Measurements from ENCODE around the gene SPG7.

GRCh38 chr16:89596957-89597649 is 88.9 kb downstream of the SPG7 start:
- TF ChIP-seq RORB (CRISPR knock-in tag; IDR thresholded peaks at IDR 0.05) (no peak), CTCF (IDR thresholded peaks at IDR 0.05) (no peak), MAX (CRISPR knock-in tag; IDR thresholded peaks at IDR 0.05) (no peak), PRRX2 (CRISPR knock-in tag; IDR thresholded peaks at IDR 0.05) (no peak), USF2 (CRISPR knock-in tag; IDR thresholded peaks at IDR 0.05) (no peak), ATF3 (CRISPR knock-in tag; conservative IDR thresholded peaks at IDR 0.05) (no peak), ZNF121 (CRISPR knock-in tag; IDR thresholded peaks at IDR 0.05) (no peak), NR3C1 (CRISPR knock-in tag; conservative IDR thresholded peaks at IDR 0.05; ENCODE audit: low read depth) (no peak), GABPB1 (CRISPR knock-in tag; IDR thresholded peaks at IDR 0.05) (no peak), ETV6 (CRISPR knock-in tag; IDR thresholded peaks at IDR 0.05) (no peak), ZNF138 (CRISPR knock-in tag; conservative IDR thresholded peaks at IDR 0.05) (no peak), AFF4 (CRISPR knock-in tag; IDR thresholded peaks at IDR 0.05; ENCODE audit: borderline replicate concordance) (no peak), ATF2 (CRISPR knock-in tag; IDR thresholded peaks at IDR 0.05; ENCODE audit: borderline replicate concordance, low read depth) (no peak), ESRRA (CRISPR knock-in tag; IDR thresholded peaks at IDR 0.05; ENCODE audit: borderline replicate concordance) (no peak)

Data from WTC11 (cell line).